ENCODE measurements around the gene MRAP2. TPM values are rescaled to one million over a fixed set of nuclear protein-coding genes. Genes with fewer than 3 reads are reported as not detected.
"Not testable (repeated sequence)": the region's sequence is repeated elsewhere in the genome, so short reads cannot be mapped to it uniquely, and the experiment has no call there.

MRAP2 gene
- total RNA-seq, 2 experiments from 2014 or later = not detected

- Histone ChIP-seq H3K9me3 (ENCODE audit: low read length) (no peaks in the 10 kb centered on the region), H3K4me1 (ENCODE audit: insufficient read depth, low read length, poor library complexity, severe bottlenecking) (no peaks in the 10 kb centered on the region), H3K27ac (ENCODE audit: low read depth, low read length, poor library complexity, severe bottlenecking) (no peak overlapping the region), H3K9me2 (ENCODE audit: insufficient read depth, low read length) (no peaks in the 10 kb centered on the region), H3K36me3 (ENCODE audit: insufficient read depth, low read length) (no peaks in the 10 kb centered on the region), H3K4me2 (ENCODE audit: low read length) (no peak overlapping the region), H4K20me1 (ENCODE audit: insufficient read depth, low read length) (no peaks in the 10 kb centered on the region), H3K4me3 (ENCODE audit: low read depth, low read length, poor library complexity, severe bottlenecking) (no peak overlapping the region), H2AFZ (ENCODE audit: low read length) (no peak overlapping the region), H3K79me2 (ENCODE audit: insufficient read depth, low read depth, low read length) (no peaks in the 10 kb centered on the region)
- TF ChIP-seq EZH2phosphoT487 (IDR thresholded peaks at IDR 0.05; ENCODE audit: borderline replicate concordance, low read depth, low read length) = no peak
- no peak for TF ChIP-seq CTCF (conservative IDR thresholded peaks at IDR 0.05; ENCODE audit: low read length)
- DNase-seq (ENCODE audit: low spot score) = no peak
- BruUV-seq (replicated peaks) = no TSS peak
- intact Hi-C loops (cut with micrococcal nuclease; ENCODE audit: unreplicated experiment) = no loop called here
- ChIA-PET POLR2A (interaction anchor here (0.7 to 0.8 kb wide), 2 partner anchors 9 to 411 kb away, joined by 3 to 4 read pairs; no protein-coding TSS in a partner anchor), CTCF (ENCODE audit: unreplicated experiment) (no interaction called here)
Measured at GRCh38 chr6:84082689-84083265, 49.2 kb downstream of the MRAP2 start.

- intact Hi-C loops (cut with micrococcal nuclease; ENCODE audit: unreplicated experiment); CTCF ChIA-PET (ENCODE audit: unreplicated experiment); H4K20me1 ChIP-seq (ENCODE audit: insufficient read depth, low read length); H3K9me3 ChIP-seq (ENCODE audit: low read length); H3K27ac ChIP-seq (ENCODE audit: low read depth, low read length, poor library complexity, severe bottlenecking); H3K4me2 ChIP-seq (ENCODE audit: low read length); H2AFZ ChIP-seq (ENCODE audit: low read length); H3K79me2 ChIP-seq (ENCODE audit: insufficient read depth, low read depth, low read length); DNase-seq (ENCODE audit: low spot score); H3K4me1 ChIP-seq (ENCODE audit: insufficient read depth, low read length, poor library complexity, severe bottlenecking); POLR2A ChIA-PET; H3K9me2 ChIP-seq (ENCODE audit: insufficient read depth, low read length); H3K4me3 ChIP-seq (ENCODE audit: low read depth, low read length, poor library complexity, severe bottlenecking); H3K36me3 ChIP-seq (ENCODE audit: insufficient read depth, low read length); BruUV-seq (replicated peaks): not testable (repeated sequence)
Measured at GRCh38 chr6:84084705-84085104, 51.1 kb downstream of the MRAP2 start.

GRCh38 chr6:84086056-84086455, 52.5 kb downstream of the MRAP2 start:
- no TSS peak for BruUV-seq (replicated peaks)

More at GRCh38 chr6:84086056-84086455, 52.5 kb downstream of the MRAP2 start:
- POLR2A ChIA-PET = no interaction called here
- Histone ChIP-seq H2AFZ (ENCODE audit: low read length) (no peak overlapping the region), H3K79me2 (ENCODE audit: insufficient read depth, low read depth, low read length) (no peaks in the 10 kb centered on the region), H3K27ac (ENCODE audit: low read depth, low read length, poor library complexity, severe bottlenecking) (no peak overlapping the region), H3K9me2 (ENCODE audit: insufficient read depth, low read length) (no peaks in the 10 kb centered on the region; the same call in 1 of the 2 replicates), H3K9me3 (ENCODE audit: low read length) (no peaks in the 10 kb centered on the region), H3K4me3 (ENCODE audit: low read depth, low read length, poor library complexity, severe bottlenecking) (no peak overlapping the region), H3K36me3 (ENCODE audit: insufficient read depth, low read length) (no peaks in the 10 kb centered on the region), H4K20me1 (ENCODE audit: insufficient read depth, low read length) (no peaks in the 10 kb centered on the region), H3K4me1 (ENCODE audit: insufficient read depth, low read length, poor library complexity, severe bottlenecking) (no peaks in the 10 kb centered on the region), H3K4me2 (ENCODE audit: low read length) (no peak overlapping the region)
- DNase-seq (ENCODE audit: low spot score) = no peak
- TF ChIP-seq CTCF (conservative IDR thresholded peaks at IDR 0.05; ENCODE audit: low read length) (no peak), EZH2phosphoT487 (IDR thresholded peaks at IDR 0.05; ENCODE audit: borderline replicate concordance, low read depth, low read length) (no peak)
- CTCF ChIA-PET (ENCODE audit: unreplicated experiment) = no interaction called here
- intact Hi-C loops (cut with micrococcal nuclease; ENCODE audit: unreplicated experiment) = no loop called here

All from OCI-LY7 (cell line).